HepG2 (cell line): ENCODE results near the gene CYLD. TPM values are rescaled to one million over a fixed set of nuclear protein-coding genes. Genes with fewer than 3 reads are reported as not detected.

Source experiments
- ARID4A ChIP-seq: sonication (generic); formaldehyde crosslinking; IDR thresholded peaks from 2 replicates; pipeline ENCODE4 v1.5.0; 2020; ENCODE audit warnings: mild to moderate bottlenecking, missing genetic modification reagents, borderline replicate concordance
- ARNTL ChIP-seq: sonication (generic); formaldehyde crosslinking; IDR thresholded peaks from 2 replicates; pipeline ENCODE4 v1.4.0; 2020; ENCODE audit warnings: mild to moderate bottlenecking, missing genetic modification reagents
- ATF6 ChIP-seq: sonication (generic); formaldehyde crosslinking; conservative IDR thresholded peaks from 2 replicates; pipeline ENCODE4 v1.4.0; 2020; ENCODE audit warnings: missing genetic modification reagents
- CREB1 ChIP-seq, 2 experiments: fragments of 450-650 bp in 1 of 2; IDR thresholded peaks; 2 replicates each; pipeline ENCODE4 v1.6.1; 2016 to 2017; ENCODE audit warnings: control low read depth in 1 of 2, mild to moderate bottlenecking in 1 of 2, missing compliant biosample characterization in 1 of 2, missing genetic modification characterization in 1 of 2
- HMGXB4 ChIP-seq, 2 experiments: sonication (generic) in 1 of 2; formaldehyde crosslinking in 1 of 2; IDR thresholded peaks; 2 replicates each; pipeline versions ENCODE4 v1.4.0 to v1.6.1; 2018 to 2020; ENCODE audit warnings: missing genetic modification reagents in 2 of 2, borderline replicate concordance in 1 of 2, low read depth in 1 of 2, mild to moderate bottlenecking in 1 of 2, missing biosample characterization in 1 of 2
- HNRNPL ChIP-seq: fragments of 200-400 bp; formaldehyde crosslinking; IDR thresholded peaks from 2 replicates; pipeline ENCODE4 v1.6.1; 2017; ENCODE audit warnings: mild to moderate bottlenecking, low read depth, low read length
- NRL ChIP-seq: sonication (generic); formaldehyde crosslinking; IDR thresholded peaks from 2 replicates; pipeline ENCODE4 v1.5.0; 2020; ENCODE audit warnings: missing genetic modification reagents, mild to moderate bottlenecking, moderate library complexity, borderline replicate concordance
- ZBTB43 ChIP-seq: sonication (generic); formaldehyde crosslinking; conservative IDR thresholded peaks from 2 replicates; pipeline ENCODE4 v1.4.0; 2020; ENCODE audit warnings: missing genetic modification reagents
- ZNF160 ChIP-seq: sonication (generic); formaldehyde crosslinking; IDR thresholded peaks from 2 replicates; pipeline ENCODE4 v1.8.0; 2022; ENCODE audit warnings: mild to moderate bottlenecking, inconsistent platforms, missing genetic modification reagents
- ZNF280B ChIP-seq: sonication (generic); formaldehyde crosslinking; IDR thresholded peaks from 2 replicates; pipeline ENCODE4 v1.5.0; 2020; ENCODE audit warnings: missing genetic modification reagents, mild to moderate bottlenecking, borderline replicate concordance
- ZNF335 ChIP-seq: sonication (generic); formaldehyde crosslinking; IDR thresholded peaks from 2 replicates; pipeline ENCODE4 v1.4.0; 2020; ENCODE audit warnings: missing genetic modification reagents
- ZNF615 ChIP-seq: sonication (generic); formaldehyde crosslinking; IDR thresholded peaks from 2 replicates; pipeline ENCODE4 v1.5.0; 2020; ENCODE audit warnings: mild to moderate bottlenecking, missing genetic modification reagents, borderline replicate concordance
- ZZZ3 ChIP-seq: sonication (generic); formaldehyde crosslinking; IDR thresholded peaks from 2 replicates; pipeline ENCODE4 v1.4.0; 2020; ENCODE audit warnings: missing genetic modification reagents, mild to moderate bottlenecking, borderline replicate concordance
- polyA plus RNA-seq, 8 experiments: library from polyadenylated mRNA; depleted of rRNA in 3 of 8; stranded (reverse) in 7 of 8; unstranded in 1 of 8; fragments of >200 nt; fragmentation: Illumina TruSeq in 4 of 8; extraction: Trizol in 4 of 8; gene quantifications; 2 replicates each; pipeline versions ENCODE4 v1.2.1 to v1.2.3, GENCODE V29; 2011 to 2016; ENCODE audit warnings: low read depth in 4 of 8, missing spikeins in 1 of 8, mixed read lengths in 1 of 8; ENCODE audit not compliant: insufficient read depth in 1 of 8
- total RNA-seq, 5 experiments: library from RNA; depleted of rRNA; stranded (reverse); fragments of >200 nt; fragmentation: Illumina TruSeq; extraction: Trizol; gene quantifications; 2 replicates each; pipeline ENCODE4 v1.2.3, GENCODE V29; 2016; ENCODE audit warnings: low read depth in 1 of 5

Gene CYLD
- total and polyA plus RNA-seq, 2 of the 13 experiments (the other 11 are each of a cell fraction or from before 2014, with no cell fraction given), result 6.1 to 11.4 TPM

GRCh38 chr16:50696575-50697420, 45.1 kb upstream of the CYLD start (continued):
- TF ChIP-seq CREB1 (IDR thresholded peaks at IDR 0.05) (peak; percentile 58), CREB1 (CRISPR knock-in tag; IDR thresholded peaks at IDR 0.05) (peak; percentile 79), ARID4A (no peak; the same call in 1 of the 2 replicates), ZNF615 (CRISPR knock-in tag) (0 out of 2 replicates have a peak, but pooled peaks have one; percentile 51), ZNF280B (CRISPR knock-in tag) (0 out of 2 replicates have a peak, but pooled peaks have one; percentile 27), ZBTB43 (0 out of 2 replicates have a peak, but pooled peaks have one; percentile 47), ZNF335 (CRISPR knock-in tag) (0 out of 2 replicates have a peak, but pooled peaks have one; percentile 24), ATF6 (CRISPR knock-in tag) (no peak), ZZZ3 (CRISPR knock-in tag) (0 out of 2 replicates have a peak, but pooled peaks have one; percentile 33), ZNF160 (CRISPR knock-in tag) (no peak), ARNTL (CRISPR knock-in tag) (peak; percentile 75), NRL (CRISPR knock-in tag) (peak; percentile 88), HNRNPL (0 out of 2 replicates have a peak, but pooled peaks have one; percentile 16), HMGXB4 (CRISPR knock-in tag; IDR thresholded peaks at IDR 0.05; ENCODE audit: borderline replicate concordance in 1 of 2, low read depth in 1 of 2) (0 out of 4 replicates have a peak, but pooled peaks of 1 of the 2 experiments have one; percentile 23)
